GM21576 (cell line): ENCODE measurements around the gene TPTE2.
"Not testable (repeated sequence)": the region's sequence is repeated elsewhere in the genome, so short reads cannot be mapped to it uniquely, and the experiment has no call there.

ENCODE experiments used
- ATAC-seq: cut with Tn5 transposase; IDR thresholded peaks from one replicate; pipeline ENCODE4 v1.9.1; 2021; ENCODE audit warnings: mild to moderate bottlenecking, moderate library complexity; ENCODE audit not compliant: unreplicated experiment

Gene TPTE2

DNA sequence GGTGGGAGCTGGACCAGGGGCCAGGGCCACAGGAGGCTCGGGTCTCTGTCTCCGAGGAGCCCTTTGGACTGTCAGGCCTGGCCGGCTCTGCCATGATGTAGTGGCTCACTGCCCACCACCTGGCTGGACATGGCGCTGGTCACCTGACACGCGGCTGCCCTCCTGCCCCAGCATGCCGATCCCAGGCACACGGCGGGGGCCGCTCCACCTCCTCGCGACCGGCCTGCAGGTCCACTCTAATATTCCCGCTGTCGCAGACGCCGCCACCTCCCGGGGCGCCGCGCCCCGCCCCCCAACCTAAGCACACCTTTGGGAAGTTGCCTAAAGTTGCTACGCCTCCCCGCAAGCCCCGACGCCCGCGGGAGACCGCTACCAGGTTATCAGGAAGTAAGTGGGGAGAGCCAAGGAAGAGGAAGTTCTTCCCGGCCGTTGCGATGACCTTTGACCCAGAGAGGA, at the start of gene TPTE2:
Gene TPTE2, minus strand, starts transcription at position 406 of the 456 bp plus-strand sequence. CDS start 58,298 bp downstream, outside the sequence.
- not testable (repeated sequence) for ATAC-seq

DNA sequence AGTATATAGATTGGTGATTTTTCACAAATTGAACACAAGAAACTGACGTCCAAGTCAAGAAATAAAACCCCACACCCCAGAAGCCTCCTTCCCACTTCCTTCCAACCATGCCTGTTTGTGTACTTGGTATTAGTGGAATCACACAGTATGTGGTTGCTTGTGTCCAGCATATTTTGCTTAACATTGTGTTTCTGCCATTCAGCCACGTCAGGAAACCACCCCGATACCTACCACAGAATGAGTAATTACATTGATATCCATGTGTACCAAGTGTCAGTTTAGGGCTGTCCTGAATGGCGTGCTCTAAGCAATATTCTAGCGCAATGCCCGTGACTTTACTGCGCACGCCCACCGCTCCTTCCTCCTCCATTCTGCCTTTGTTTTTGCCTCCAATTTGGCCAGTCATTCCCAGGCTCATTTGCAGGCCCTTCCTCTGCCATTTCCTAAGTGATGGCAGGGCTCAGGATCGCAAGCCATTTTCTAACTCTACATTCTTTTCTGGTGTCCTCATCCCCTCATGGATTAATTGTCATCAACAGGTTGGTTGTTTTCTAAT, 46.3 kb upstream of the TPTE2 start:
- no peak for ATAC-seq

DNA sequence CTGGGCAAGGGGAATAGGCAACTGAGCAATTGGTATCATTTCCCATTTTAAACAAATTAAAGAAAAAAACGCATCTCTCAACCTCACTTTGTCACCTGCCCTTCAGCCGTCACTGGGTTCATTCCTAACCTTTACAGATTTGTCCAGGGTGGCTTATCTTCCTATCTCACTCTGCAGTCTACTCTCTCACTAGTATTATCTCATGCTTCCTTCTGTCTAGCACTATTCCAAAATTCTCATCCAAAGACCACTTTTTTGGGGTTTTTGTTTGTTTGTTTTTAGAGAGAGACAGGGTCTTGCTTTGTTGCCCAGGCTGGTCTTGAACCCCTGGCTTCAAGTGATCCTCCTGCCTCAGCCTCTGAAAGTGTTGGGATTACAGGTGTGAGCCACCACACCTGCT, 45.4 kb upstream of the TPTE2 start:
- no peak for ATAC-seq

DNA sequence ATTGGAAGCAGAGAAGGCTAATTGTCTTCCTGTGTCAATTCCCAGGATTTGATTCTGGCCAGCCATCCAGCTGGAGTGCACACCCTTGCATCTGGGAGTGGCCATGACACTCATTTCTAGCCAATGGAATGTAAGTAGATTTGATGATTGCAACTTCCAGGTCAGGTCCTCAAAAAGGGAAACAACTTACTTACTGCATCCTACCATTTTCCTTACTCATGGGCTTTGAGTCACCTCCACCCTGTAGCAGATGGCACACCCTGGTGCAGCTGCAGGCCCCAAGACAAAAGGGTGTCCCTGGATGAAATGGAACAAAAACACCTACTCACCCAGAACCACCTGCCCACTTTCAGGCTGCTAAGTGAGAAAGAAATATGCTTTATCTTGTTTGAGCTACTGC, 44.8 kb upstream of the TPTE2 start:
- ATAC-seq, result no peak

DNA sequence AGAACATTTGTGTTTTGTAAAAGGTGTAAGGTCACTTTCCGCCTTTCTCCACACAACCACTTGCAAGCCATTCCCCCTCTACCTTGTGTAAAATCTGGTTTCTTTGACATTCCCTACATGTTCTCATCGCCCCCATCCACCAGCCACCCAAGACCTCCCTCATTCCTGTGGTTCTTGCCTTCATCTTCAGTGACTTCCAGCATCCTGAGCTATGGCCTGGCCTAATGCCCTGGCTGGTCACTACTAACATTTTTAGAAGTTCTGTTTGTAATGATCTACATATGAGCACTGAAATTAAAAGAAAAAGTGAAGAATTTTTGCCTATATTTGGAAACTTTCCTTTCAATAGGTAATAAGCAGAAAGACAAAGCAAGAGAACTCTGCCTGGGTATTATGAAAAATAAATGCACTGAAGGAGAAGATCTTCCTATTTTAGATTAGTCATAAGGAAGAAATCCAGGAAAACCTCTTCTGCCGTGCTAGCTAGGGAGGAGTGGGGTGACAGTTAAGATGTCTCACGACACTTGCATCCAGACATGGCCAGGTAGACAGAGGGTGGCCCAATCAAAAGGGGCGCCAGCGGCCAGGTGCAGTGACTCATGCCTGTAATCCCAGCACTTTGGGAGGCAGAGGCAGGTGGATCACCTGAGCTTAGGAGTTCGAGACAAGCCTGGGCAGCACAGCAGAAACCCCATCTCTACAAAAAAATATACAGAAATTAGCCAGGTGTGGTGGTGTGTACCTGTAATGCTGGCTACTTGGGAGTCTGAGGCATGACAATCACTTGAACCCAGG, 44.0 kb upstream of the TPTE2 start:
- no peak for ATAC-seq

DNA sequence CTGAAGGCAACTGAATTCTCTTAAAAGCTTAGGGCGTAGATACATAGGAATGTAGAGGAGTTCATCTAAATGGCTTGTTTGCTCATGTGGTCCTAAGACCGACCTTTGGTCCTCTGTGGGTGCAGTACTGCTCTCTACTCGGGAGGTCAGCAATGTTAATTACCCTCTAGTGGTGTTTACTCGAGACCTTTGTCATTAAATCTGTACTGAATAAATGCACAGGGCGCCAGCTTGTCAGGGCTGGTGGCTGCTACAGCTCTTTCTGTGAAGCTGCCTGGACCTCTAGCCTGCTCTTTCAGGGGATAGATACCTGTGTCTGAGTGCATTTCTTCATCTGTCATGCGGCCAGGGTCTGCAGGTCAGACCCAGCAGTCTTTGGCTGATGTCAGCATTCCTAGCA, 43.0 kb upstream of the TPTE2 start:
- no peak for ATAC-seq

DNA sequence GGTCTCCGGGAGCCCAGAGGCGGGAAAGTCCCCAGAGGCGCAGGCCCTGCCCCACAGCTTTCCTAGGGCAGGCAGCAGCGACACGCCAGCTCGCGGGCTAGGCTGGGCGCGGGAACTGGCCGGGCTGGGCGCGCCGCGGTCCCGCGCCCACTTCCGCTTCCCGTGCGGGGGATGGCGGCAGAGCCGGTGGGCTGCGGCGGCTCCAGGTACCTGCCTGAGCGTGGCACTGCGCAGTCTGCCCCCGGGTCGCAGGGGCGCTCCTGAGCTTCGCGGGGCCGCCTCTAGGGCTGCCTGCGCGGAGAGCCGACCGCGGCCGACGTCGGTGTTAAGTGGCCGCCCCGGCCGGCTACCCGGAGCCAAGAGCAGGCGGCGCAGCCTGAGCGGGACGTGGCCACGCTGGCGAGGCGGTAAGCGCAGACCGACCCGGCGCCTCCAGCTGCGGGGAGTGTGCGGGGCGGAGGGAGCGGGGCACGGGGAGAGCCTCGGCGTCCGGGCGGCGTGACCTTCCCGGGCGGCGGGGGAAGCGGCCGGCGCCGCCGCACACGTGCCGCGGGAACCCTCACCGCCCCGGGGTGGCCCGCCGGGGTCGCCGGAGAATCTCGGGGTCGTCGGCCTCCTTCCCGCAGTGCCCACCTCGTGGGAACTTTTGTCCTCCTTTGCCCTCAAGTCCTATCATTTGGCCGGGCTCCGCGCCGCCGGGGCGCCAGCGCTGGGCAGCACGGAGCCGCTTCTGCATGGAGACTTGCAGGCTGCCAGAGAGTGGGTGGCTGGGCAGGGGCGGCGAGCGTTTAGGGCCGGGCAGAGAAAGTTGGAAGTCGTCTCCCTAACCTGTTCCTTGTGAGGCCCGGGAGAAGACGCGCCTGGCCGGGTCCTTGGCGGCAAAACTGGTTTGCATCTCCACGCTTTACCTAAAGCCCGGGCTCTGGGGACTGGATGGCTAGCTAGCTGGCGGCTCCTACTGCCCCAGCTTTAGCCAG, 40.7 kb upstream of the TPTE2 start:
- ATAC-seq, result peak; percentile 84

DNA sequence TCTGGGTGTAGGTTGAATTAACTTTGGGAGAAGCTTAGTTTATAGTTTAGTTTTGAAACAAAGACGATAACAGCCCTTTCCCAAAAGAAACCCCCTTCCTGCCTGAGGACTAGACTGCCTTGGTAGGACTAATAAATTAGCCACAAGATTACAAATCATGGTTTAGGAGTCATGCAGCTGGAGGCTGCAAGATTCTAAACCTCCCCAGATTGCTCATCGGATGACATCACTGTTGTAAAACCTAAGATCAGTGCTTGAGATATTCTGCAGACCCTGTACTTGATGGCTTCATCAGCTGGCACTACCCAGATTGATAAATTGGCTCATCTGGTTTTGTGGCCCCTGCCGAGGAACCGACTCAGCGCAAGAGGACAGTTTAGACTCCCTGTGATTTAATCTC, 36.2 kb upstream of the TPTE2 start:
- ATAC-seq, result no peak

DNA sequence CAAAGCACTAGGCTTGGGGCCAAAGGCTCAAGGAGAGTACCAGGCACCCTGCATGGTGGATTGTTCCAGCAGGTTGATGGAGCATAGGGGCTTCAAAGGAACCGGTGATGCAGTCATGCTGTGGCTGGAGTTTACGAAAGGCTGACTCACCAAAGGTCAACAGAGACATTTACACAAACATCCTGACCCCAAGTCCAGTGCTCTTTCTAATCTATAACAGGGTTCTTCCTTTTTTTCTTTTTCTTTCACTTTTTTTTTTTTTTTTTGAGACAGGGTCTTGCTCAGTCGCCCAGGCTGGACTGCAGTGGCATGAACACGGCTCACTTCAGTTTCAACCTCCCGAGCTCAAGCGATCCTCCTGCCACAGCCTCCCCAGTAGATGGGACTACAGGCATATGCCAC, 35.6 kb upstream of the TPTE2 start:
- no peak for ATAC-seq

DNA sequence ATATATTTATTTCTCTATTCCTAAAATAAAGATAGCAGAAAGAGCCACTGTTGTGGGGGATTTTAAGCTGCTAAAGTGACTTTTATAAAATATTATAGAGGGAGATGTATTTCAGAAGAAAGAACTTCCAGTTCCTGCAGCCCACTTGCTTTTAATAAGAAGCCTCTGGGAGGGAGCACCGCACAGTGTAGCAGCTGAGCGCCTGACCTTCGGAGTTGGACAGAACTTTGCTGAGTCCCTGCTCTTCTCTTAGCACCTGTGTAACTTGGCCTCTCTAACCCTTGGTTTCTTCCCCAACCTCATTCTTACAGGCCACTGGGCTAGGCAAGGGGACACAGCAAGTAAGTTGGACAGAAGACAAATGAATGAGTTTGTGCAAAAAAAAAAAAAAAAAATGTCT, 34.8 kb upstream of the TPTE2 start:
- no peak for ATAC-seq

GRCh38 chr13:19592657-19593180, 31.4 kb upstream of the TPTE2 start:
- no peak for ATAC-seq

GRCh38 chr13:19591864-19592263, 30.5 kb upstream of the TPTE2 start:
- no peak for ATAC-seq

DNA sequence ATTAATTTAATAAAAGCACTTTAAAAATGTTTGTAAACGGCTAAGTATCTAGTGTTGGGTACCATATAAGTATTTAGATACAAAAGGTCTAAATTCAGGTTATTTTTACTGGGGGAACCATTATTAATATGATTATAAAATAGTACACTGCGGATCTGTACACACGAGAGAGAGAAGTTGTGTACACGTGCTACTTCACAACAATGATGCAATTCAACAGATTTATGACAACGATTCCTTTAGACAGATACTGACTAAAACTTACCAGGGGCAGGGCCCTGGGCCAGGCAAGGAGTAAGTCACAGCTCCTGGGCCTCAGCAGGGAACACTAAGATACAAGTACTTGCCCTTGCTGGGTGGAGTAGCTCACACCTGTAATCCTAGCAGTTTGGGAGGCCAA, 29.1 kb upstream of the TPTE2 start:
- ATAC-seq, result no peak

DNA sequence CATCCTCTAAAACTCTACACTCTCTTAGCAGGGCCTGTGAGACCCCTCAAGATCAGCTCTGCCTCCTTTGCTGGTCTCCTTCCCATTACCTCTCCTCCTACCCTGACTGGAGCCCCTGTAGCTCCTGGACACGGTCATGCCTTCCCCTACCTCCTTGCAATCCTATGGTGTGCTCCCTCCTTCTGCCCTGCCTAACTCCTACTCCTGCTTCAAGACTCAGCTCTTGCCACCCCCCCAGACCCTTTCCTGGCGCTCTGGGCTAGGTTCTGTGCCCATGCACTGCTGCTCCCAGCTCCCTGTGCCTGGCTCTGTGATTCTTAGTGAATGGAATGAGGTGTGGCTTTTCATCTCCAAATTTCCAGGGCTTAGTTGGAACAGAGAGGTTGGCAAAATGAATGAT, 28.0 kb upstream of the TPTE2 start:
- no peak for ATAC-seq

DNA sequence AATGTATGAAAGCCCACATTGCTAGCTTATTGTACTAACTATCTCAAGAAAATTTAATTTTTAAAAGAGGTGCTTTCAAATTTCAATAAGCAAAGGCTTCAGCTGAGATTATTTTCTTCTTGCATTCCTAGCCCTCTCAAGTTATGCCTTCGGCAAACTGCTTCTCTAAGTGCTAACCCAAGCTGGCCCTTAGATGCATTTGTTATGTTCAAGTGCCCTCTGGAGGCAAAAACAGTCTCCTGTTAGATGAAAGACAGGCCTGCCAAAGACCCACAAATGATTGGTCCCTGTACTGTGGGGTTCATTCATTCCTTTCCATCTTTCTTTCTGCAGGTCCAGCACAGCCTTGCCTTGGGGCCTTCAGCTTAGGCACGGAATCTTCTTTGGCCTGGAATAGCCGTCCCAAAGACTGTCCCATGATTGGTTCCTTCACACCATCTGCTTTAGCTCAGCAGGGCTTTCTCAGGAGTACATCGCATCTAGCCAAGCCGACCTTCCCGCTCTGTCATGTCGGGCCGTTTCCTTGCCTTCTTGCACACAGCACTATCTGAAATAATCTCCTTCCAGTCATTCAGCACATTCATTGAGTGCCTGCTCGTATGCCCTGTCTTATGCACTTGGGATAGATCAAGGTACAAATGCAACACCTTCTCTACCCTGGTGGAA, 26.4 kb upstream of the TPTE2 start:
- peak; percentile 75 for ATAC-seq

DNA sequence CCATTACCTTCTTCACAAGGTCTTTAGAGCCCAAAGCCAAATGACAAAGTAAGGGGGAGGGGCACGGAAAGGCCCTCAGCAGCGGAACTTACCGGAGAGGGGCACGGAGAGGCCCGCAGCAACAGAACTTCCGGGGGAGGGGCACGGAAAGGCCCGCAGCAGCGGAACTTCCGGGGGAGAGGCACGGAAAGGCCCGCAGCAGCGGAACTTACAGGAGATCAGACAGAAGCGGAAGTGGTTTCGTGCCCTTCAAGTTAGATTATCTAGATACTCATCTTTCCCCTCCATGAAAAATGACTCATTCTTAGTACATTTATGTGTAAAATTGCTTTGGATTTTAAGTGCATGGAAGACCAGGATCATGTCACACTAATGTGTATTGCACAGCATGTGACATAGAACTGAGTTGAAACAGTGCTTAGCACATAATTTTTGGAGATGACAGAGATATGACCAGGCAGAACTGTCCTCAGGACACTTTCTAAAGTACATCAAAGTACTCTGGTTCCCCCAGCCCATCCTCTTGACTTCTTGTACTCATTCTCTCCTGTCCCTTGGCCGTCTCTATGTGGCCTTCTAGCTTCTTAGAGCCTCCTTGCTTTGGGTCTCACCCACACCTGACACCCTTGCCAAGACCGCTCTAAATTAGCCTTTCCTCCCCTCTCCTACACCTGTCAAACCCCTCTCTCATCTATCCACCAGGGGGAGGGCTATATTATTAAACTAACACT, 25.7 kb upstream of the TPTE2 start:
- ATAC-seq, result peak; percentile 76

GRCh38 chr13:19581675-19582074, 20.3 kb upstream of the TPTE2 start:
- no peak for ATAC-seq

GRCh38 chr13:19575230-19575629, 13.9 kb upstream of the TPTE2 start:
- ATAC-seq, result no peak

GRCh38 chr13:19573120-19573716, 11.9 kb upstream of the TPTE2 start:
- ATAC-seq, result no peak

DNA sequence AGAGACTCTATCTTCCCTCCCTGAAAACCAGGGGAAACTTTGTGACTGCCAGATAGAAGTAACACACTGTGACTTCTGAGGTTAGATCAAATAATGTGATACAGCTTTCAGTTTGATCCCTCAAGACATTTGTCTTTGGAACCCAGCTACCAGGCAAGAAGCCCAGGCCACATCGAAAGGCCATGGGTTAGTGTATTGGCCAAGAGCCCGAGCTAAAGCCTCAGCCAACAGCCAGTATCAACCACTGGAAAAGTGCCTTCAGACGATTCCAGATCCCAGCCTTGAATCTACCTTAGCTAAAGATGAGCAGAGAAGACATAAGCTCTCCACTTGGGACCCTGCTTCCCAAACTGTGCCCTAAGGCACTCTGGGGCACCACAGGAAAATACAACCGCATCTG, 10.9 kb upstream of the TPTE2 start:
- ATAC-seq, result no peak
